DND-41 (cell line): Measurements from ENCODE around the gene PDIA2.

Experiments
- CTCF ChIP-seq: IDR thresholded peaks from 2 replicates; pipeline ENCODE4 v1.5.1; 2012; ENCODE audit warnings: borderline replicate concordance, low read length, moderate library complexity, mild to moderate bottlenecking; ENCODE audit not compliant: poor library complexity, severe bottlenecking; ENCODE audit errors: extremely low read depth
- EZH2 ChIP-seq: IDR thresholded peaks from 3 replicates; pipeline ENCODE4 v1.6.1; 2012; ENCODE audit warnings: borderline replicate concordance, low read depth, mild to moderate bottlenecking, moderate library complexity, low read length, inconsistent platforms; ENCODE audit not compliant: severe bottlenecking

GRCh38 chr16:266258-267164 lies 16.5 kb upstream of the PDIA2 start:
- TF ChIP-seq EZH2 (no peak), CTCF (no peak)
